HG02840 (cell line): ENCODE measurements around the gene COL6A3.

Experiments used
- ATAC-seq: cut with Tn5 transposase; IDR thresholded peaks from one replicate; pipeline ENCODE4 v1.9.1; 2021; ENCODE audit warnings: mild to moderate bottlenecking, moderate library complexity, moderate number of reproducible peaks; ENCODE audit not compliant: unreplicated experiment, low FRiP score

The COL6A3 gene

DNA sequence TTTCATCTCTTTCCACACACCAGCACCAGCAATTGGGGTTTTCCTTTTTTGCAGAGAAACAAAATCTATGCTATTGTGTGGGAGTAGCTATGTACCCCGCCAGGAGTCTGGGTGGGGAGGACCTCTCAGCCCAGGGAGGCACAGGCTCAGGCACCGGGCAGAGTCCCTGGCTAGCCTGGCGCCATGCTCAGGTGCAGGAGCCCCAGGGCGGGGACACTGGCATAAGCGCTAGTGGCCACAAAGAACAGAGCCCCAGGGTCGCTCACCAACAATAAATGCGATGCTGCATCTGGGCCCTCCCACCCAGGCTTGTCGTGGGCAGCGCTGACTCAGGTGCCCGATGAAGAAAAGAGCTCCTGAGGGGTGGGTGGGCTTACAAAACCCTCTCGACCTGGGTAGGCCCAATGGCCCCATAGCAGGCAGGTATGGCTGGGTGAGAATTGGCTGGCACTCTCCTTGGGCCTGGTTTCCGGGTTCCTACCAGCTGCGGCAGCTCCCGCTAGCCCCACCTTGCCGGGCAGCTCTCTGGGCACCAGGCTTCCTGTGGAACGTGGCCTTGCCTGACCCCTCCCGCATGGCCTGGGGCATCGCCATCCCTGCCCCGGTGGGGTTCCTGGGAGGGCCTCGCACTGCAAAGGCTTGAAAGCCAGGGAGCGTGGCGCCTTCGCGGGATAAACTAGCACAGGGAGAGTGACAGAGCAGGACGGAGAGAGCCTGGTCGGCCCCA lies 31.8 kb upstream of the COL6A3 start:
- no peak for ATAC-seq

DNA sequence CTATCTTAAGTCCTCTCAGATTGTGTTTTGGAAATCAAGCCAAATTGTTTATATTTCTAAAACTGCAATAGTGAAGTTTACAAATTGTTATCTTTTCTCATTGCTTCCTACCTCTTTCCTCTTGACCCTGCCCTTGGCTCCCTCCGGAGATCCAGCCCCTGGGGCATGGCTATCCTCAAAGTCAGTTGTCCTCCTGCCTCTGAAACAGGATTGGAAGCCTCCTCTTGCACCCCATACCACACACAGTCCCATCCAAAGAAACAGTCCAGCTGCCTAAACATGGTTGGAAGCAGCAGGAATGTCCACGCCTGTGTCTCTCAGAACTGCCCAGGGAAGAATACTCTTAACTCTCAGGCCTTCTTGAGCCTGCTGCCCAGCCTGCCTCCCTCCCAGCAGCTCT lies 30.1 kb upstream of the COL6A3 start:
- ATAC-seq, result no peak

DNA sequence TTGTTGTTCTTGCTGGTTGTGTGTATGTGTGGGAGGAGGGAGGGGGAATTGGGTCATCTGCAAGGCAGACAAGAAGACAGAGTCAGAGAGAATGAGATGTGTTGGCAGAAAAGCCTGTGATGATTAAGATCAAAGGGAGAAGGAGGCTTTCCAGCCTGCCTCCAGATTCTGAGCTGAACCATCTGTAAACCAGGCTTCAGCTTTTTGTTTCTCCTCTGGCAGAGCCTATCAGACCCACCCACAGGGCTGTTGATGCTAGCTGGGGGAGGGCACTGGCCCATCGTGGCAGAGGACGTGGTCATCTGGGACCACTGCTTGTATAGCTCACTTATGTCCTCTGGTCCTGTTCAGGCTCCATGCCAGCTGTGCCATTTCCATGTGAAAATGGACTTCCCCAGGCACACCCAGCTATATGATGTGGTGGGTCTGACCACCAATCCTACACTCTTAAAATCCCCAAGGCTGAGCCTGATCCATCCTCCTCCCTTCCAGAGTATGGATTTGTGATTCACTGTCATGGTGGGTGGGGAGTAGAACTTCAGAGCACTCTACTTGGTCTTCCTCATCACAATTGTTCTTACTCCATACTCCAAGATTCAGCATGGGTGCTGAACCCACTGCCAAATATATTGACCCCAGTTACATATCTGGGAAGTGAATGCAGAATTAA lies 27.8 kb upstream of the COL6A3 start:
- ATAC-seq, result no peak

DNA sequence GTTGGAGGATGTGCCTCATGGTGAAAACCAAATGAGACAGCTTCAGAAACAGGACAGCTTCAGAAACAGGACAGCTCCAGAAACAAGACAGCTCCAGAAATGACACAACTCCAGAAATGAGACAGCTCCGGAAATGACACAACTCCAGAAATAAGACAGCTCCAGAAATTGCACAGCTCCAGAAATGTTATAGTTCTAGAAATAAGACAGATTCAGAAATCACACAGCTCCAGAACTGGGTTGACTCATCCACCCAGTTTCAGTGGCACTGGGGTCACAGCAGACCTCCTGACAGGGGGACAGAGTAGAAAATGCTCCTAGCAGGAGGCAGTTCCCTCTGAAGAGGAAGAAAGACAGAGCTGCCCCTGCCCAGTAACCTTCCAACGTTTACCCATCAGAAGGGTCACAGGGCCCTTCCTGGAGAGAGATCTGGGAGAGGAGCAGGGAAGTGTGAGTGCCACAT lies 26.9 kb upstream of the COL6A3 start:
- no peak for ATAC-seq

DNA sequence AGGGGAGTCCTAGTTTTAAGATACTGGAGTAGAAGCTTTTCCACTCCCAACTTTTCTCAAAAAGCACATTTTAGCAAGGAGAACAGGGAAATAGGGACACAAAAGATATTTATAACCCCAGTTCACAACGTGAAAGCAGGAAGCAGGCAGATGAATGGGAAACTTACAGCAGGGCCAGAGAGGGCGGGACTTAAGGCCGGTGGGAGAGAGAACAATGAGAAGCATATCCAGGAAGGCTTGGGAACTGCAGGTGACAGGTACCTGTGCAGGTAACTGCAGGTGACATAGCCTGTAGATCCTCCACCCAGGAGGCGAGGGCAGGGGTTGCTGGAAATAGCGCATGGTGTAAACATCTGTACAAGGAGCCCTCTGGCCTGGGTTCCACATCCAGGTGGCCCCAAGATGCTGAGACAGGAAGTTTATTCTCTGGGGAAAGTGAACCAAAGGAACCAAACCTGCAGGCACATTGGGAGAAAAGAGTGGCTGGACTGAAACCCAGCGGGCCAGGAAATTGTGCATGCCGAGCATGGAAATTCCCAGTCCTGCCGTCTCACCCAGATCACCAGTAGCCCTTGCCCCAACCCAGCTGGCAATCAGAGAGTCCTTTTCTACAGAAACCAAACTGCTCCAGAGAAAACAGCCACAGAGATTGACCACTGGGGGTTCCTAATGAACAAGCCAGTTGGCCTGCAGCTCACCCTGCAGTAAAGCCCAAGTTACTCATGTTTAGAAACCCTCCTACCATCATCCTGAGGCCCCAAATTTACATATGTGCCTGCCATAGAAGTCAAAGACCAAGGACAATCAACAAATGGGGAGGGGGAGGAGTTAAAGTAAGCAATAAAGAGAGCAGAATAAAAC lies 24.3 kb upstream of the COL6A3 start:
- no peak for ATAC-seq

DNA sequence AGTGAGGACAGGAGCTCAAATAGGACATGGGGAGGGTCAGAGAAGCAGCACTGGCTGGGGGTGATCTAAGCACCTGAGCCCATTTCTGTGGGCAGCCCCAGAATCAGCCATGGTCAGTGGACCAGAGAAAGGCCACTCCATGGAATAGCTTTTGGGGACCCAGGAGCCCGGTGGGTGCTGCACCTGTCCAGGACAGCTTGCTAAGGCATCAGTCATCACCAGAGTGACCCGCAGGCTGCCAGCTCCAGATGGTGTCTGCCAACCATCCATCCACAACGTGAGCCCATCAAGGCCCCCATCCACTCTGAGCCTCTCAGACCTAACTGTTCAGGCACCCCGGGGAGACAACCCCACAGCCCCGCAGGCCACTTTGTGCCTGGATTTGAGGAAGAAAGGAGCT lies 23.6 kb upstream of the COL6A3 start:
- ATAC-seq, result no peak

DNA sequence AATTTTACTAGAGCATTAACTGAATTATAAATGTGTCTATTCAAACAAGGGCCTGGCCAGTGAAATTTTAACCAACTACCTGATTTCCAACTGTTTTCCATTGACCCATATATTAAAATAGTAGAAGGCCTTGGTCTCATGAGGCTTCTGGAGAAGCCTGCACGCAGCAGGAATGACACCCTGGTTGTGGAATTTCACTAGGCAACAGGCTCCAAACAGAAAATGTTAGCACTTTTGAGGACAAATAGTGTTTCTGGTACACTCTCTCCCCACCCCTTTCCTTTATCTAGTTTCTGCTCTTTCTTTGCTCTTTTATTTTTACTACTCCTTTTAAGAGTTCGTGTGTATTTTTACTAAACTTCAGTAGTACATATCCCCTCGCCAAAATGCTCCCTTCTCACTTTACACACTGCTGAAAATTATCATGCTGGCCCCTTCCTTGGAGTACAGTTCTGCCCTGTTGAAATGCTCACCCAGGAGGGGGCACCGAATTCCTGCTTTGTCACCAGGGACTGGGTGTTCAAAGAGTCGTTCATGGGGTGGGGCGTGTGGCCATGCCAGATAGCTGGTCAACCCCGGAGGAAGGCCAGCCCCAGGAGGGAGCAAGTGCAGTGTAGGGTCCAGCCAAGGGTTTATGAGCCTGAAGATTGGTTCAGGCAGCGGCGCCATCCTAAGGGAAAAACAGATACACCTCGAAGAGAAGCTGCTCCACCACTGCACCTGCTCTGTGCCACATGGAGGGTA lies 22.1 kb upstream of the COL6A3 start:
- no peak for ATAC-seq

DNA sequence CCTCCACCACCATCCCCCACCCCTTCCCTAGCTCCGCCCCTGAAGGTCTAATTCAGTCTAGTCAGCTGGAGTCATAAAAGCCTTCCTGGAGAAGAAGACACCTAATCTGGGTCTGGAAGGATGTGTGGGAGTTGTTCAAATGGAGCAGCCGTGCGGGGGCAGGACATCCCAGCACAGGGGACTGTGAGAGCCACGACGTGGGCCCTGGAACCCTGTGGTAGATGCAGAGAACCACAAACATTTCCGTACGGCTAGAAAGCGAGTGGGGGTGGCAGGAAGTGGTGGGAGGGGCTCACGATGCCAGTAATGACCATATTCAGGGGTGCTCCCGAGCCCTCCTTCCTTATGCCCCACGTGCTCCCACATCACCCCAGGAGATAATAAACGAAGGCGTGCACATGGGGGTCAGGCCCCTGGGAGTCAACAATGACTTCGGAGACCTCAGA lies 20.9 kb upstream of the COL6A3 start:
- no peak for ATAC-seq

DNA sequence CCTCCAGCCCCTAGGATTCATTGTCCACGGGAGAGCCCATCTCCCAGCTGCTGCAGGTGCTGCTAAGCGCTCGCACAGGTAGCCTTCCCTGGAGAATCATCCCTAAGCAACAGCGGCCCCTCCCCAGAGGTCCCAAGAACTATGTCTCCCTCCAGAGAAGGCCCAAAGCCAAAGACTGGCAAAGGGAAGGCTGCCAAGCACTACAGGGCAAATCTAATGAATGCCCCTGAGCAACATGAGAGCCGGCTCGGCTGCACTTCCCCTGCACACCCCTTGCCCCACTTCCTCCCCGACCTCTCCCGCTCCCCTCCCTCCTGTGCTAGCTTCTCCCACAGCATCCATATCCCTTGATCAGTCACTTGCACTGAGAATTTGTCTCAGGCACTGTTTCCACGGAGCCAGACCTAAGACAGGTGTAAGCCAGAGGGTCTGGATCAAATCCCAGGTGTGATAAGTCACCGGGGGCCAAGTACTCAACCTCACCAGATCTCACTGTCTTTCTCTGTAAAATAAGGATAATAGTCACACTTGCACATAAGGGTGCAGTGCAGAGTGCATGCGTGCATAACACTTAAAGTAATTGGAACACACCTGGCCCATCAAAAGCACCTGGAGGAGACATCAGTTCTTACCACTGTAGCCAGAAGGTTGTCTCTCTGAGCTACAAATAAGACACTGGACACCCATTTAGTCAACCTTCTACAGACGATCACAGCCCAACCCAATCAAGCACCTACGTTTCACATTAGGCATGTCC lies 20.1 kb upstream of the COL6A3 start:
- ATAC-seq, result no peak

DNA sequence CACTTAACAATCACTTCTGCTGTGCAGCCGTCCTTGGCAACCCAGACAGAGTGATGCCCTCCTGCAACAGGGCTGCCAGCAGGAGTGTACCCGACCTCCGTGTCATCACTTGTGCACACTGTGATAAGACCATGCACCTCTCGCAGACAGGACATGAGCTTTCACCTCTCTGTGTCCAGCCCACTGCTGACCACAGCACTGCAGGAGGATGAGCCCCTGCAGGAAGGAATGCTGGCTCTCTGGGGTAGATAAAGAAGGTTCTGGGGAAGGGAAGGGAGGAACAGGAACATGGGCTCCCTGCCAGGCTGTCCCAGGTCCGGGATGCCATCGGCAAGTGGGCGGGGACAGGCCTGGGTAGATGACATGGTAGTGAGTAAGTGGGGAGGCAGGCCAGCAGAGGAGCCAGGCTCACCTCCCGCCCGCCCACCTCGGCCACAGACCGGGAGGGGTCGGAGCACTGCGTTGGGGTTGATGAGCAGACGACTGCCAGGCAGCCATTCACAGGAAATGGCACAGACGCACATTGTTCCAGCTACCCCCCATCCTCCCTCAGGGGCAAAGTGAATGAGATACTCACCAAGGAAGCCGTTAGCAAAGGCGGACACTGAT lies 18.6 kb upstream of the COL6A3 start:
- no peak for ATAC-seq

DNA sequence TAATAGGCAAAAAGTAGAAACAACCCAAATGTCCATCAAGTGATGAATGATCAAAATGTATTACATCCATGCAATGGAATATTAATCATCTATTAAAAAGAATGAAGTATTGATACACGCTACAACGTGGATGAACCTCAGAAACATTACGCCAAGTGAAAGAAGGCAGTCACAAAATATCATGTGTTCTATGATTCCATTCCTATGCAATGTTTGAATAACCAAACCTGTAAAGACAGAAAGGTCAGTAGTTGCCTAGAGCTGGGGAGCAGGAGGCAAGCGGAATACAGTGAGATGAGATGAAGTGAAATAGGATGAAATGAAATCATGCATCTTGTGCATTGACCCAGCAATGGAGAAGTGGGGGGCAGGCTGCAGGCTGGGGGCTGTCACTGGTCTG lies 17.9 kb upstream of the COL6A3 start:
- ATAC-seq, result no peak

DNA sequence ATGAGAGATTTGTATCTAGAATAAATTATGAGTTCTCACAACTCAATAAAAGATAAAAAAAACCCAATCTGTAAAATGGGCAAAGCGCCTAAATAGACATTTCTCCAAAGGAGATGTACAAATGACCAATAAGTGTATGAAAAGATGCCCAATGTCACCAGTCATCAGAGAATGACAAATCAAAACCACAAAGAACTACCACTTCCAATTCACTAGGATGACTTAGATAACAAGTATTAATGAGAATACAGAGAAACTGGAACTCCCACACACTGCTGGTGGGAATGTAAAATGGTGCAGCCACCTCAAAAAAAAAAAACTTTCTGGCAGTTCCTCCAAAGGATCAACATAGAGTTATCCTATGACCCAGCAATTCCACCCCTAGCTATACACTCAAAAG lies 17.4 kb upstream of the COL6A3 start:
- ATAC-seq, result no peak

DNA sequence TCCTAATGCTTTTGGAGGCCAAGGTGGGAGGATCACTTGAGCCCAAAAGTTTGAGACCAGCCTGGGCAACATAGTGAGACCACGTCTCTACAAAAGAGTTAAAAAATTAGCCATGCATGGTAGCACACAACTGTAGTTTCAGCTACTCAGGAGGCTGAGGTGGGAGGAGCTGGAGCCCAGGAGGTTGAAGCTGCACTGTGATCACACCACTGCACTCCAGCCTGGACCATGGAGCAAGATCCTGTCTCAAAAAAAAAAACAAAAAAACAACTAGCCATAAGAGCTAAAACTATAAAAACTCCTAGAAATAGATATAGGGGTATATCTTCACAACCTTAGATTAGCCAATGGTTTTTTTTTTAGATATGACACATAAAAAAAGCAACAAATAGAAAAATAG lies 16.9 kb upstream of the COL6A3 start:
- no peak for ATAC-seq

DNA sequence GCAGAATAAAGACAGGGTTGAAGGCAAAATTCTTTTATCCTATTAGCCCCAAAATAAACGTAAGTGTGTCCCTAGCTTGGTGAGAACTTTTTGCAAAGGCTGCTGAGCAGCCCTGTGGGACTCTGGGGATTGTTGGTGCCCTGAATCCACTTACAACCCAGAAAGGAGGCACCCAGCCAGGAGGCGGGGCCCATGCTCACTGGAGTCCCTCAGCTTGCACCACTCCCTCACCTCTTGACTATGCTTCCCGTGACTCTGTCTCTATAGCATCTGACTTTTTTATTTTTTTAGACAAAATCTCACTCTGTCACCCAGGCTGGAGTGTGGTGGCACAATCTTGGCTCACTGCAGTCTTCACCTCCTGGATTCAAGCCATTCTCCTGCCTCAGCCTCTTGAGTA lies 15.8 kb upstream of the COL6A3 start:
- ATAC-seq, result no peak

DNA sequence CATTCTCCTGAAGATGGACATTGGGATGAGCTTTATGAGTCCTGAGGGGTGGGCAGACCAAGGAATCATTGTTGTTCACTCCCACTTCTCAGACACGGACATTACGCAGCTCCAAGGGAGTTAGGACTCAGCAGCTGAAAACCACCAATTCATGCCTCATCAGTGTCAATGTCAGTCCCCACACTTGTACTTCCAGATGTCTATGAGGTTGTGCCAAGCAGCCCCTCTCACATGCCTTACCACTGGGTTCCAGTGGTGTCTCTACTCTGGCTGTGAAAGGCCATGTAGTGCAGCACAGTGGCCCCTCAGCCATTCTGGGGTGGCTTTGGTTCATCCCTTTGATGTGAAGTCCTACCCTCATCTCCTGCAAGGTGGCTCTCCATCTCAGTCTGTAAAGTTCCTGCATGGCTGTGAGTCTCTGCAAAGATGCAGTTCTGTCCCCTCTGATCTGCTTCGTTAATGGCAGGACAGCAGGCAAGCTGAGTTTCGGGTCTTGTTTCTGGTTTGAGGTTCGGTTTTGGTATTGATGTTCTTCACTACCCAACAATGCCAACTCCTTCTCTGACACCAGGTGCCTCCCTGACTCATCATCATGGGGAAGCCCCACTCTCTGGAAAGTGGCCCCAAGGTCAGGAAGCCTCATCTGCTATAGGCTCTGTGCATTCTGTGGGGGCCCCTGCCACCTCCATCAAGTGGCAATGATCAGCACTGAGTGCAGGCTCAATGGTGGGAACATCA lies 14.0 kb upstream of the COL6A3 start:
- no peak for ATAC-seq

DNA sequence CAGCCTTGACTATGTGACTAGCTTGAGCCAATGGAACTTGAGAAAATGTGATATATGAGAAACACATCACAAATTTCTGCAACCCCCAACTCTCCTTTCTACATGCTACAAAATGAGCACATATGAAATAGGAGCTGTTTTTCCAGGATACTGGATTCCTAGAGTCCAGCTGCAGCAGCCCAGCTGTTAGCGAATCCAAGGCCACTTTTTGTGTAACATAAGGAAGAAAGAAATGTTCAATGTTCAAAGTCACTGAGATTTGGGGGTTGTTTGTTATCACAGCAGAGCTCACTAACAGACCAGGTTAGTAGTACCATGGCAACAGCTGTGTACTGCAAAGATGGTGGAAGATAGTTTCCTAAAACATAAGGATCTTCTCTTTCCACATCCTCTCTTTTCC lies 12.6 kb upstream of the COL6A3 start:
- ATAC-seq, result no peak

DNA sequence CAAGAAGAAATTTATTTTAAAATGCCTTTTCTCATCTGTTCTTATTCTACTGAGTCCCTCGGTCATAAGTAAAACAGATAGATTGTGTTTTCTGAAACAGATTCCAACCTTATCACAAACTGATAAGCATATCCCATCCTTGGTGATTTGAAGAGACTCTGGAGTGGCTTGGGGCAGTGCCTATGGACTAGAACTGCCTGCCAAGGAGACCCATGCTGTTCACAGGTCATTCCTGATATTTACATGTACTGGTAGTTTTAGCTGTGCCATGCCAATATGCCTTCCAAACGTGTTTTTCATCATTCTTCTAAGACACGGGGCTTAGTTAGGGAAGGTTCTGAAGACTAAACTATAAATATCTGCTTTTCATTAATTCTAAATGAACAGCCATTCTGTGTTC lies 11.4 kb upstream of the COL6A3 start:
- ATAC-seq, result no peak

DNA sequence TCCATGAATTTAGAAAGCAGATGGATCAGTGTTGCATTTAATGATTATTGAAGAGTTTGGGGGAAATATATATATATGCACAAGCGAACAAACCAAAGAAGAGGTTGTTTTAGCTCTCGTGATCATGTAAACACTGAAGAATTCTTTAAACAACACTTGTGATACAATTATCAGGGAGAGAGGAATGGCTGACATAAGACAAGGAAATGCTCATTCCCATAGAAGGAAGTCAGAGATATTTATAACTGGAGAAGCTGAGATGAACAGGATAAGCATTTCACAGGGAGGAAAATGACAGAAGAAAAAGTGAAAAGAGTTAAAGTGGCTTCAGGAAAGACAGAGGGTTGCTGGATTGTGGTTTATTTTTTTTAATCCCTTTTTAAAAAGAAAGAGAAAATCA lies 10.6 kb upstream of the COL6A3 start:
- no peak for ATAC-seq

DNA sequence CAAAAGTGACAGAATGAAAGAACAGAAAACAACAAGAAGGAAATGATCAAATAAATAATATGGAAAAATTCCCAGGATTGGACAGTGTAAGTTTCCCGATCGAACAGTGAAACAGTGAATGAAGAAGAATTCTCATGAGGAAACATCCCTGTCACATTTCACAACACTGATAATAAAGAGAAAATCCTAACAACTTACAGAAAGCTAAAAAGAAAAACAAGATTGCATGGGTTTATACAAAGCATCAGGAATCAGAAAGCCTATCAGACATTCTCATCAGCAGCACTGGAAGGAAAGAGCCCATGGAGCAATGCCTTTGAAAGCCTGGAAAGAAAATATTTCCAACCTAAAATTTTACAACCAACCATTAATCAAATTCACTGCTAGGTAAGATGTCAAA lies 9.9 kb upstream of the COL6A3 start:
- ATAC-seq, result no peak
